Stimulated activated naive CD8-positive, alpha-beta T cell treated with anti-CD3 and anti-CD28 coated beads, Interleukin-15, Interleukin-2, amounts not matched to agents 100 ng/mL and 50 ng/mL, for 24 hours (primary cell): ENCODE data around the gene PCLAF.
"Not testable (repeated sequence)": the region's sequence is repeated elsewhere in the genome, so short reads cannot be mapped to it uniquely, and the experiment has no call there.

Experiments
- H3K27ac Mint-ChIP-seq: one replicate; pipeline ENCODE4 v1.8.0; 2021; ENCODE audit warnings: mild to moderate bottlenecking, mixed read lengths
- H3K27me3 Mint-ChIP-seq: one replicate; pipeline ENCODE4 v1.8.0; 2021; ENCODE audit warnings: mixed read lengths
- H3K36me3 Mint-ChIP-seq: one replicate; pipeline ENCODE4 v1.8.0; 2021; ENCODE audit warnings: low read depth, mixed read lengths
- H3K4me1 Mint-ChIP-seq: one replicate; pipeline ENCODE4 v1.8.0; 2021; ENCODE audit warnings: low read depth, mixed read lengths
- H3K4me3 Mint-ChIP-seq: one replicate; pipeline ENCODE4 v1.8.0; 2021; ENCODE audit warnings: mild to moderate bottlenecking, mixed read lengths
- H3K9me3 Mint-ChIP-seq: one replicate; pipeline ENCODE4 v1.8.0; 2021; ENCODE audit warnings: mixed read lengths

PCLAF gene, protein sequence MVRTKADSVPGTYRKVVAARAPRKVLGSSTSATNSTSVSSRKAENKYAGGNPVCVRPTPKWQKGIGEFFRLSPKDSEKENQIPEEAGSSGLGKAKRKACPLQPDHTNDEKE

DNA sequence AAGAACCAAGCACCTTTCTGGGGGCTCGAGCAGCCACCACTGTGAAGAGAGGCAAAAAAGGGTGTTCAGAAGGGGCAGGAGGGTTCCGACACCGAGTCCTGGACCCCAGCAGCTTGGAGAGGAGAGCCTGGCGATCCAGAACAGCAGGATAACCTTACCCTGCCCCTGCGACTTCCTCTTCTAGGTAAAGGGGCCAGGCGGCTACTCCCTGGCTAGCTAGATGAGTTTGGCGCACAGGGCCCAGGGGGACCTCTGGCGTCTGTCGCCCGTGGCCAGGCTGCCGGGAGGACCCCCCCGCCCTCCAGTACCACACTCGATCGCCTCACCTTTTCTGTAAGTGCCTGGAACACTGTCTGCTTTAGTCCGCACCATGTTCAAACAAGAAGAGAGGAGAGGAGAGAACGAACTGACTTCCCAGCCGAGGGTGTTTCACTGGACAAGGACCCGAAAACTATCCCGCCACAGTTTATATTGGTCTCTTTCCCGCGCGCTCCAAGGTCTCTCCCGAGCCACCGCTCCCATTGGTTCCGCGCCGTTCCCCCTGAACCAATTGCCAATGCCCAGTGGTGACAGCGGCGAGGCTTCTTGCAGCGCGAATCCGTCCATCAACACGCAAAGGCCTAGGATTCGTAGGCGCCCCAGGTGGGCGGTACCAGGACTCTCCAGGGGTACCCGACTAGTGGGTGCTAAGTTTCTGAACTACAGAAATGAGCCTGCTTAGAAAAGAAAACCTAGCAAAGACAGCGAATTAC, at the start of gene PCLAF:
Gene PCLAF, minus strand, starts transcription at position 442 of the 752 bp plus-strand sequence. Its CDS starts 70 bp downstream, at position 372.
- peaks cover 9% of the 10 kb centered on the region for H3K36me3 Mint-ChIP-seq

DNA sequence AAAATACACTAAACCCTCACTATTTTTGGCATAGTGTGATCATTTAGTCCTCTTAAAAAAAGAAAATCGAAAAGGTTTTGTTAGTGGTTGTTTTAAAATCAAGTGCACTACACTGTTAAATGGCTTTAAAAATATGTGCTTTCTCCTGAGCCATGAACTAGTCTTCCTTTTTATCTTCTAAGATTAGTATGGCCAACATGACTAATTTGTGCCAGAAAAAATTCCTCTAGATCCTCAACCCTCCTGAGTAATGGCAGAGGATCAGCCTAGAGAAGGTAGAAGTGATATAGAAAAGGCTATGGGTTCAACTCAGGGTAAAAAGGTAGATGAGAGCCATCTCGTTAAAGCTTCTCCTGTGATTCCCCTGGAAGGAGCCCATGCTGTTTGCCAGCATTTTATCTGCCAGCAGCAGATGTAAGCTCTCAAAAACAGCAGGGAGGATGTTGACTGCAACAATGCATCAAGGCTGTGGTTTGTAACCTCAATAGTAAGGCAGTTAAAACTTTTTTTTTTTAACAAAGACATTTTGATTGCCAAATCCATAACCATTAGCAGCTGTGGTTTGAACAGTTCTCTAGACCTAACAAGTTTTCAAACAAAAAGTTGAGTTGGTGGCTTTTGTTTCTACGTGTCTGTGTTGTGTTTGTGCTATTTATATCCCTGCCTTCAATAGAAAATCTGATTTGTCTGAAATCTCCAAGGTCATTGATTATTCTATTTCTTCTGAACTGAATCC, 48.9 kb upstream of the PCLAF start:
- H3K4me1 Mint-ChIP-seq: peaks cover 48% of the 10 kb centered on the region
- H3K4me3 Mint-ChIP-seq: peak overlapping the region; percentile 49
- peaks cover 24% of the 10 kb centered on the region for H3K36me3 Mint-ChIP-seq
- H3K27ac Mint-ChIP-seq: peak overlapping the region; percentile 86
- H3K27me3 Mint-ChIP-seq: no peaks in the 10 kb centered on the region
- no peaks in the 10 kb centered on the region for H3K9me3 Mint-ChIP-seq

More for the DNA sequence above, at the start of gene PCLAF:
- H3K27ac Mint-ChIP-seq: peak within 1 kb of the TSS; percentile 81
- peaks cover 18% of the 10 kb centered on the region for H3K4me1 Mint-ChIP-seq
- peak within 1 kb of the TSS; percentile 87 for H3K4me3 Mint-ChIP-seq
- no peaks in the 10 kb centered on the region for H3K27me3 Mint-ChIP-seq
- H3K9me3 Mint-ChIP-seq: no peaks in the 10 kb centered on the region

DNA sequence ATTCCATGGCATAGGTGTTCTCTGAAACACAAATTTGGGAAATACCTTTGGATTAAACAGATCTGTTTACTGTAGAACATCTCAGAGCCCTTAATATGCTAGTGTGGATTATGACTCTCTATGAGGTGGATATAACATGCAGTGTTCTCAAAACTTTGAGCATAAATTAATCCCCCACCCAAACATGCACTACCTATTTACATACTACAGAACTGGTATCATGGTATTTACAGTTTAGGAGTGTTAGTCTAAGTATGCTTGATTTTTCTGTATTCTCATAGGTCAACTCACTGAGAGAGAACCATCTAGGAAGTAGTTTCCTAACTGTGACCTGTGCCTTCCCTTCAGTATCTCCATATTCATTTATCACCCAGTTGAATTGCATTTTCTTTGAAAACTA, 48.2 kb upstream of the PCLAF start:
- H3K4me3 Mint-ChIP-seq: peak overlapping the region; percentile 49
- no peaks in the 10 kb centered on the region for H3K9me3 Mint-ChIP-seq
- peaks cover 28% of the 10 kb centered on the region for H3K36me3 Mint-ChIP-seq
- H3K4me1 Mint-ChIP-seq: peaks cover 48% of the 10 kb centered on the region
- peak overlapping the region; percentile 86 for H3K27ac Mint-ChIP-seq
- no peaks in the 10 kb centered on the region for H3K27me3 Mint-ChIP-seq

DNA sequence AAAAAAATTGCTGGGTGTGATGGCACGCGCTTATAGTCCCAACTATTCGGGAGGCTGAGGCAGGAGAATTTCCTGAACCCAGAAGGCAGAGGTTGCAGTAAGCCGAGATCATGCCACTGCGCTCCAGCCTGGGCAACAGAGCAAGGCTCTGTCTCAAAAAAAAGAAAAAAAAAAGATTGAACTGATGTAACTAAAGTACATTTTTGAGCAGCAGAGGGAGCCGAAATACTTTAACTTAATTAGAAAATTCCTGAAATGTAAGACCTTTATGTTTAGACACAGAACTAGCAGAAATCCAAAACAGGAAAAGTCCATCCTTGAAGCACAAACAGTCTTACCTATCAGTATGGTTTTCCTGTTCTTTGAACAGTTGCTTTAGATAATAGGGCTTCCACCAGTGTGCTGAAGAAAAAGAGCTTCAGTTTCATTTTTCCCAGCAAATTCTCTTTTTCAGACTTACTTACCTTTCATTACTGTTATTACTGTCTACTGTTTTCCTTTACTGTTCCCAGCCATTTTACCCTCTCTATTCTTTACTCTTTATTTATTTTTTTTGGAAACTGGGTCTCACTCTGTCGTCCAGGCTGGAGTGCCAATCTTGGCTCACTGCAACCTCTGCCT, 45.7 kb upstream of the PCLAF start:
- Mint-ChIP-seq H3K36me3 (peaks cover 42% of the 10 kb centered on the region), H3K4me3 (no peak overlapping the region), H3K9me3 (no peaks in the 10 kb centered on the region), H3K27me3 (no peaks in the 10 kb centered on the region), H3K4me1 (peaks cover 48% of the 10 kb centered on the region), H3K27ac (peak overlapping the region; percentile 57)

DNA sequence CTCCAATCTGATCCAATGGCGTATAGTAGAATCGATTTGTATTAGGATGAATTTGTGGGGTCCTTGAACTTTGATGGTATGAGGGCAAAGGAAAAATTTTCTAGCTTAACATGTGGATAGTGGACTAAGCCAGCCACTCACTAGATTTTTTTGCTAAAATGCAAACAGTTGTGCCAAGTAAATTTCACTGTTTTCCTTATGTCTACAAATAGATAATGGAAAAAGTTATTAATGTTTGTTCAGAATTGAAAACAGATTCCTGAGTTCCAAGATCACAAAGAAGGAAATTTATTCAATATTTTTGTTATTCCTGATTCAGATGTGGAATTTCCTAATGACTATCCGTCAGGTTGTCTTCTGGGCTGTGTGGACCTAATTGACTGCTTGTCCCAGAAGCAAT, 44.0 kb upstream of the PCLAF start:
- Mint-ChIP-seq H3K27me3 (no peaks in the 10 kb centered on the region), H3K27ac (peak overlapping the region; percentile 3), H3K9me3 (no peaks in the 10 kb centered on the region), H3K4me3 (no peak overlapping the region), H3K36me3 (peaks cover 34% of the 10 kb centered on the region), H3K4me1 (peaks cover 38% of the 10 kb centered on the region)

GRCh38 chr15:64423970-64424369, 42.7 kb upstream of the PCLAF start:
- no peaks in the 10 kb centered on the region for H3K9me3 Mint-ChIP-seq

GRCh38 chr15:64422697-64423096, 41.5 kb upstream of the PCLAF start:
- peaks cover 40% of the 10 kb centered on the region for H3K36me3 Mint-ChIP-seq
- H3K4me1 Mint-ChIP-seq: peaks cover 14% of the 10 kb centered on the region
- H3K27ac Mint-ChIP-seq: no peak overlapping the region
- no peaks in the 10 kb centered on the region for H3K9me3 Mint-ChIP-seq
- H3K27me3 Mint-ChIP-seq: no peaks in the 10 kb centered on the region
- H3K4me3 Mint-ChIP-seq: no peak overlapping the region

More at GRCh38 chr15:64423970-64424369, 42.7 kb upstream of the PCLAF start:
- Mint-ChIP-seq H3K4me3 (no peak overlapping the region), H3K27ac (peak overlapping the region; percentile 2), H3K4me1 (peaks cover 27% of the 10 kb centered on the region), H3K36me3 (peaks cover 34% of the 10 kb centered on the region), H3K27me3 (no peaks in the 10 kb centered on the region)

- no peak overlapping the region for H3K4me3 Mint-ChIP-seq
- H3K27ac Mint-ChIP-seq: no peak overlapping the region
- H3K4me1 Mint-ChIP-seq: no peaks in the 10 kb centered on the region
- no peaks in the 10 kb centered on the region for H3K27me3 Mint-ChIP-seq
- no peaks in the 10 kb centered on the region for H3K9me3 Mint-ChIP-seq
- peaks cover 61% of the 10 kb centered on the region for H3K36me3 Mint-ChIP-seq
Observed at GRCh38 chr15:64412216-64412615, 31.0 kb upstream of the PCLAF start.

- Mint-ChIP-seq H3K4me1 (no peaks in the 10 kb centered on the region), H3K9me3 (no peaks in the 10 kb centered on the region), H3K27me3 (no peaks in the 10 kb centered on the region), H3K4me3 (no peak overlapping the region), H3K36me3 (peaks cover 35% of the 10 kb centered on the region), H3K27ac (no peak overlapping the region)
Observed at GRCh38 chr15:64400583-64400982, 19.3 kb upstream of the PCLAF start.

- H3K4me1 Mint-ChIP-seq: peaks cover 5% of the 10 kb centered on the region
- no peaks in the 10 kb centered on the region for H3K27me3 Mint-ChIP-seq
- H3K27ac Mint-ChIP-seq: no peak overlapping the region
- no peak overlapping the region for H3K4me3 Mint-ChIP-seq
- no peaks in the 10 kb centered on the region for H3K9me3 Mint-ChIP-seq
- H3K36me3 Mint-ChIP-seq: peaks cover 45% of the 10 kb centered on the region
Observed at GRCh38 chr15:64398575-64398974, 17.3 kb upstream of the PCLAF start.

DNA sequence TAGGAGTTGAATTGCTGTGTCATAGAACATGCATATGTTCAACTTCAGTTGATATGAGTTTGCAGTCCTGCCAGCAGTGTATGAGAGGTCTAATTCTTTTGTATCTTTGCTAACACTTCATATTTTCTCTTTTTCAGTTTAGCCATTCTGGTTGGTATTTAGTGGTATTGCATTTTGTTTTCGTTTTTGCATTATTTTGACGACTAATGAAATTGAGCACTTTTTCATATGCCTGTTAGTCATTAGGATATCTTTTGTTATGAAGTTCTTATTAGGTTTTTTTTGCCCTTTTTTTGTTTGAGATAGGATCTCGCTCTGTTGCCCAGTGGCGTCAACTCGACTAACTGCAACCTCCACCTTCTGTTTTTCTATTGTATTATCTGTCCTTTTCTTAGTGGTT, 15.5 kb upstream of the PCLAF start:
- H3K4me3 Mint-ChIP-seq: no peak overlapping the region
- H3K27ac Mint-ChIP-seq: no peak overlapping the region
- no peaks in the 10 kb centered on the region for H3K27me3 Mint-ChIP-seq
- peaks cover 5% of the 10 kb centered on the region for H3K4me1 Mint-ChIP-seq
- H3K36me3 Mint-ChIP-seq: peaks cover 44% of the 10 kb centered on the region
- no peaks in the 10 kb centered on the region for H3K9me3 Mint-ChIP-seq

DNA sequence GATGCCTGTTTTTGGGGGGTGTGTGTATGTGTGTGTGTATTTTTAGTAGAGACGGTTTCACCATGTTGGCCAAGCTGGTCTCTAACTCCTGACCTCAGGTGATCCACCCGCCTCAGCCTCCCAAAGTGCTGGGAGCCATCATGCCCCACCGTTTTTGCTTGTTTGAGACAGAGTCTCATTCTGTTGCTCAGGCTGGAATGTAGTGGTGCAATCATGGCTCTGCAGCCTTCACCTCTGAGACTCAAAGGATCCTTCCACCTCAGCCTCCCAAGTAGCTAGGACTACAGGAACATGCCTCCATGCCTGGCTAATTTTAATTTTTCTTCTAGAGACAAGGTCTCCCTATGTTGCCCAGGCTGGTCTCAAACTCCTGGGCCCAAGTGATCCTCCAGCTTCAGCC, 11.2 kb upstream of the PCLAF start:
- peaks cover 25% of the 10 kb centered on the region for H3K4me1 Mint-ChIP-seq
- peaks cover 29% of the 10 kb centered on the region for H3K36me3 Mint-ChIP-seq
- not testable (repeated sequence) for H3K27me3 Mint-ChIP-seq, H3K9me3 Mint-ChIP-seq, H3K4me3 Mint-ChIP-seq, H3K27ac Mint-ChIP-seq

GRCh38 chr15:64389036-64389435, 7.8 kb upstream of the PCLAF start:
- H3K36me3 Mint-ChIP-seq: peaks cover 7% of the 10 kb centered on the region
- H3K4me1 Mint-ChIP-seq: peaks cover 22% of the 10 kb centered on the region
- H3K27me3 Mint-ChIP-seq: no peaks in the 10 kb centered on the region
- no peaks in the 10 kb centered on the region for H3K9me3 Mint-ChIP-seq
- peak overlapping the region; percentile 100 for H3K4me3 Mint-ChIP-seq
- peak overlapping the region; percentile 18 for H3K27ac Mint-ChIP-seq

GRCh38 chr15:64387562-64388168, 6.4 kb upstream of the PCLAF start, which contains the start of gene TRIP4:
TSS of gene TRIP4 (plus strand) at chr15:64387836. CDS start at chr15:64387864, 28 bp downstream.
- H3K4me1 Mint-ChIP-seq: peaks cover 22% of the 10 kb centered on the region
- H3K9me3 Mint-ChIP-seq: no peaks in the 10 kb centered on the region
- peaks cover 3% of the 10 kb centered on the region for H3K36me3 Mint-ChIP-seq
- peak within 1 kb of the TSS; percentile 100 for H3K4me3 Mint-ChIP-seq
- H3K27me3 Mint-ChIP-seq: no peaks in the 10 kb centered on the region
- H3K27ac Mint-ChIP-seq: peak within 1 kb of the TSS; percentile 96
